ENCODE measurements around the gene CFAP298. TPM values are rescaled to one million over a fixed set of nuclear protein-coding genes. Genes with fewer than 3 reads are reported as not detected.
"Not testable (repeated sequence)": the region's sequence is repeated elsewhere in the genome, so short reads cannot be mapped to it uniquely, and the experiment has no call there.

CFAP298 gene
- total RNA-seq, 1 donor from 2014 or later = 60.3 TPM

GRCh38 chr21:32612999-32613337, 791 bp upstream of the CFAP298 start:
- peaks cover 4% of the 10 kb centered on the region for H3K9me3 Mint-ChIP-seq (ENCODE audit: unreplicated experiment)
- H3K27me3 Mint-ChIP-seq (ENCODE audit: unreplicated experiment) = peaks cover 10% of the 10 kb centered on the region
- H3K4me3 Mint-ChIP-seq (ENCODE audit: unreplicated experiment) = peak overlapping the region; percentile 99
- no peak for DNase-seq (ENCODE audit: low spot score)
- peaks cover 22% of the 10 kb centered on the region for H3K4me1 Mint-ChIP-seq (ENCODE audit: unreplicated experiment)
- peaks cover 8% of the 10 kb centered on the region for H3K36me3 Mint-ChIP-seq (ENCODE audit: low read depth, unreplicated experiment)
- H3K27ac Mint-ChIP-seq (ENCODE audit: unreplicated experiment) = peak overlapping the region; percentile 99
- TF ChIP-seq CTCF (IDR thresholded peaks at IDR 0.05; ENCODE audit: unreplicated experiment) = no peak

- peak; percentile 56 for DNase-seq (ENCODE audit: low spot score)
These were observed 643 bp downstream of the CFAP298 start for GRCh38 chr21:32611471-32611997.

GRCh38 chr21:32610940-32611339, 1.2 kb downstream of the CFAP298 start:
- H3K27ac Mint-ChIP-seq (ENCODE audit: unreplicated experiment); DNase-seq (ENCODE audit: low spot score); H3K9me3 Mint-ChIP-seq (ENCODE audit: unreplicated experiment); H3K27me3 Mint-ChIP-seq (ENCODE audit: unreplicated experiment): not testable (repeated sequence)
- peaks cover 17% of the 10 kb centered on the region for H3K36me3 Mint-ChIP-seq (ENCODE audit: low read depth, unreplicated experiment)
- peak overlapping the region; percentile 76 for H3K4me3 Mint-ChIP-seq (ENCODE audit: unreplicated experiment)
- H3K4me1 Mint-ChIP-seq (ENCODE audit: unreplicated experiment) = peaks cover 30% of the 10 kb centered on the region

More at GRCh38 chr21:32611471-32611997, 643 bp downstream of the CFAP298 start:
- peaks cover 26% of the 10 kb centered on the region for H3K4me1 Mint-ChIP-seq (ENCODE audit: unreplicated experiment)
- H3K27me3 Mint-ChIP-seq (ENCODE audit: unreplicated experiment) = peaks cover 9% of the 10 kb centered on the region
- H3K4me3 Mint-ChIP-seq (ENCODE audit: unreplicated experiment) = peak overlapping the region; percentile 99
- TF ChIP-seq CTCF (IDR thresholded peaks at IDR 0.05; ENCODE audit: unreplicated experiment) = no peak
- peaks cover 4% of the 10 kb centered on the region for H3K9me3 Mint-ChIP-seq (ENCODE audit: unreplicated experiment)
- H3K36me3 Mint-ChIP-seq (ENCODE audit: low read depth, unreplicated experiment) = peaks cover 14% of the 10 kb centered on the region
- peak overlapping the region; percentile 99 for H3K27ac Mint-ChIP-seq (ENCODE audit: unreplicated experiment)

GRCh38 chr21:32608851-32609250, 3.3 kb downstream of the CFAP298 start:
- Mint-ChIP-seq H3K27me3 (ENCODE audit: unreplicated experiment) (peaks cover 10% of the 10 kb centered on the region), H3K4me1 (ENCODE audit: unreplicated experiment) (peaks cover 32% of the 10 kb centered on the region), H3K4me3 (ENCODE audit: unreplicated experiment) (peak overlapping the region; percentile 79), H3K27ac (ENCODE audit: unreplicated experiment) (peak overlapping the region; percentile 7), H3K9me3 (ENCODE audit: unreplicated experiment) (peaks cover 4% of the 10 kb centered on the region), H3K36me3 (ENCODE audit: low read depth, unreplicated experiment) (peaks cover 29% of the 10 kb centered on the region)
- DNase-seq (ENCODE audit: low spot score) = no peak
- no peak for TF ChIP-seq CTCF (IDR thresholded peaks at IDR 0.05; ENCODE audit: unreplicated experiment)

GRCh38 chr21:32605469-32605868, 6.7 kb downstream of the CFAP298 start:
- Mint-ChIP-seq H3K27me3 (ENCODE audit: unreplicated experiment) (peaks cover 2% of the 10 kb centered on the region), H3K9me3 (ENCODE audit: unreplicated experiment) (peaks cover 4% of the 10 kb centered on the region), H3K4me3 (ENCODE audit: unreplicated experiment) (peak overlapping the region; percentile 24), H3K36me3 (ENCODE audit: low read depth, unreplicated experiment) (peaks cover 46% of the 10 kb centered on the region), H3K27ac (ENCODE audit: unreplicated experiment) (no peak overlapping the region), H3K4me1 (ENCODE audit: unreplicated experiment) (peaks cover 23% of the 10 kb centered on the region)
- DNase-seq (ENCODE audit: low spot score) = no peak
- no peak for TF ChIP-seq CTCF (IDR thresholded peaks at IDR 0.05; ENCODE audit: unreplicated experiment)
